BJ (cell line): ENCODE measurements around the gene FRMD4A. TPM values are rescaled to one million over a fixed set of nuclear protein-coding genes. Genes with fewer than 3 reads are reported as not detected.

Experiments
- CTCF ChIA-PET: fragments of 350-600 bp; formaldehyde crosslinking; extraction: SDS; loops from one replicate; lab custom pipeline; 2021; ENCODE audit warnings: antibody characterized with exemption, inconsistent platforms; lab: Yijun Ruan, JAX
- POLR2A ChIA-PET: fragments of 300-600 bp; sonication (Branson Sonifier 250); formaldehyde crosslinking; extraction: SDS; loops from one replicate; lab custom pipeline; 2021; ENCODE audit warnings: antibody characterized with exemption; lab: Charles Lee
- DNase-seq: peaks from one replicate; pipeline ENCODE4 v3.0.0-alpha.2; 2011; ENCODE audit warnings: low read depth
- H3K27me3 ChIP-seq: 2 replicates; pipeline ENCODE4 v1.6.0; 2011; ENCODE audit warnings: low read length; ENCODE audit not compliant: control insufficient read depth, insufficient read depth
- H3K36me3 ChIP-seq: 2 replicates; pipeline ENCODE4 v1.5.1; 2011; ENCODE audit warnings: low read length; ENCODE audit not compliant: control insufficient read depth, insufficient read depth
- H3K4me3 ChIP-seq: 2 replicates; pipeline ENCODE4 v1.5.1; 2011; ENCODE audit warnings: low read depth, mild to moderate bottlenecking, control low read depth, low read length
- CTCF ChIP-seq: IDR thresholded peaks from 2 replicates; pipeline ENCODE4 v1.5.1; 2011; ENCODE audit warnings: low read depth, mild to moderate bottlenecking, control low read depth, inconsistent platforms, low read length, moderate library complexity; ENCODE audit not compliant: insufficient read depth
- polyA plus RNA-seq: library from polyadenylated mRNA; depleted of rRNA; stranded (reverse); fragments of >200 nt; gene quantifications from 2 replicates; pipeline ENCODE4 v1.2.3, GENCODE V29; 2011

FRMD4A gene
- polyA plus RNA-seq, 1 experiment, result 31.6 TPM

GRCh38 chr10:13672548-13672947, 658.2 kb downstream of the FRMD4A start:
- CTCF ChIA-PET, result interaction anchor here (0.8 to 1.3 kb wide), 3 partner anchors 12 to 35 kb away, joined by 3 to 6 read pairs (median 3); no protein-coding TSS in a partner anchor

GRCh38 chr10:13671904-13672303, 658.8 kb downstream of the FRMD4A start:
- H3K36me3 ChIP-seq, result peaks cover 3% of the 10 kb centered on the region
- CTCF ChIA-PET, result no interaction called here

More at GRCh38 chr10:13672548-13672947, 658.2 kb downstream of the FRMD4A start:
- peaks cover 3% of the 10 kb centered on the region for H3K36me3 ChIP-seq
- POLR2A ChIA-PET, result interaction anchor here (0.7 kb wide), 1 partner anchor 103 kb away, joined by 8 read pairs; no protein-coding TSS in a partner anchor
- H3K27me3 ChIP-seq, result no peaks in the 10 kb centered on the region
- no peak for DNase-seq
- H3K4me3 ChIP-seq, result no peak overlapping the region
- no peak for TF ChIP-seq CTCF

GRCh38 chr10:13670311-13670710, 660.4 kb downstream of the FRMD4A start:
- ChIA-PET POLR2A (no interaction called here), CTCF (interaction anchor here (2.3 kb wide), 1 partner anchor 10 kb away, joined by 14 read pairs; no protein-coding TSS in a partner anchor)
- TF ChIP-seq CTCF, result no peak
- Histone ChIP-seq H3K4me3 (no peak overlapping the region), H3K36me3 (peaks cover 7% of the 10 kb centered on the region), H3K27me3 (no peaks in the 10 kb centered on the region)
- no peak for DNase-seq

More at GRCh38 chr10:13671904-13672303, 658.8 kb downstream of the FRMD4A start:
- no peak overlapping the region for H3K4me3 ChIP-seq
- POLR2A ChIA-PET, result no interaction called here
- no peaks in the 10 kb centered on the region for H3K27me3 ChIP-seq
- TF ChIP-seq CTCF, result no peak
- no peak for DNase-seq

GRCh38 chr10:13669901-13670300, 660.8 kb downstream of the FRMD4A start:
- DNase-seq, result no peak
- no peaks in the 10 kb centered on the region for H3K27me3 ChIP-seq
- no peak for TF ChIP-seq CTCF
- H3K4me3 ChIP-seq, result no peak overlapping the region
- POLR2A ChIA-PET, result no interaction called here
- peaks cover 7% of the 10 kb centered on the region for H3K36me3 ChIP-seq
- CTCF ChIA-PET, result interaction anchor here (0.6 to 2.3 kb wide), 2 partner anchors 10 to 107 kb away, joined by 3 to 14 read pairs; no protein-coding TSS in a partner anchor

GRCh38 chr10:13669182-13669855, 661.4 kb downstream of the FRMD4A start:
- POLR2A ChIA-PET, result no interaction called here
- Histone ChIP-seq H3K36me3 (peaks cover 7% of the 10 kb centered on the region), H3K4me3 (no peak overlapping the region), H3K27me3 (no peaks in the 10 kb centered on the region)
- no peak for TF ChIP-seq CTCF
- CTCF ChIA-PET, result interaction anchor here (0.6 to 2.3 kb wide), 2 partner anchors 9 to 108 kb away, joined by 3 to 14 read pairs; no protein-coding TSS in a partner anchor
- no peak for DNase-seq
